Hepatocyte (in vitro differentiated cells): ENCODE data around the gene TPM2.

ENCODE experiments used
- EZH2 ChIP-seq: fragments of 200-600 bp; sonication (generic); IDR thresholded peaks from 2 replicates; pipeline ENCODE4 v1.6.1; 2016; ENCODE audit warnings: antibody characterized with exemption, mild to moderate bottlenecking, borderline replicate concordance
- EZH2phosphoT487 ChIP-seq: fragments of 200-600 bp; sonication (generic); IDR thresholded peaks from one replicate; pipeline ENCODE4 v1.6.1; 2018; ENCODE audit warnings: antibody characterized with exemption, mild to moderate bottlenecking, low read depth, moderate library complexity; ENCODE audit not compliant: unreplicated experiment, severe bottlenecking
- TF ChIP-seq, protein P1 (sequence below): fragments of 200-600 bp; sonication (generic); IDR thresholded peaks from 2 replicates; pipeline ENCODE4 v1.5.1; 2016; ENCODE audit warnings: antibody characterized with exemption, mild to moderate bottlenecking; ENCODE audit not compliant: poor library complexity

DNA sequence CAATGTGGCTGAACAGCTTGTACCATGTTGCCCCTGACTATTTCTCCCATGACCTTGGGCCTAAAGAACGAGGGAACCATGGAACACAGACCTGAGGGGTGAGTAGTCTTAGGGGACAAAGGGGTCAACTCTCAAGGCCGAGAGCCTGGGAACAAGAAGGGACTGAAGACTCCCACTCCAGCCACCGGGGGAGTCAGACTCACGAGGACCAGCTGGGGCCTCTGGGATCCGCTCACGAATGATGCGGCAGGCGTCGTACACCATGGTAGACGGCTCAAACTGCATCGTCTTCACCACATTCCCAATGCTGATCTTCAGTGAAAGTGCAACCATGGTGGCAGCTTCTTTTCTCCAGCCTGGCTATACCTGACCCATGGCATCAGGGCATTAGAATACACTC lies 35.6 kb upstream of the TPM2 start:
- TF ChIP-seq, protein P1, sequence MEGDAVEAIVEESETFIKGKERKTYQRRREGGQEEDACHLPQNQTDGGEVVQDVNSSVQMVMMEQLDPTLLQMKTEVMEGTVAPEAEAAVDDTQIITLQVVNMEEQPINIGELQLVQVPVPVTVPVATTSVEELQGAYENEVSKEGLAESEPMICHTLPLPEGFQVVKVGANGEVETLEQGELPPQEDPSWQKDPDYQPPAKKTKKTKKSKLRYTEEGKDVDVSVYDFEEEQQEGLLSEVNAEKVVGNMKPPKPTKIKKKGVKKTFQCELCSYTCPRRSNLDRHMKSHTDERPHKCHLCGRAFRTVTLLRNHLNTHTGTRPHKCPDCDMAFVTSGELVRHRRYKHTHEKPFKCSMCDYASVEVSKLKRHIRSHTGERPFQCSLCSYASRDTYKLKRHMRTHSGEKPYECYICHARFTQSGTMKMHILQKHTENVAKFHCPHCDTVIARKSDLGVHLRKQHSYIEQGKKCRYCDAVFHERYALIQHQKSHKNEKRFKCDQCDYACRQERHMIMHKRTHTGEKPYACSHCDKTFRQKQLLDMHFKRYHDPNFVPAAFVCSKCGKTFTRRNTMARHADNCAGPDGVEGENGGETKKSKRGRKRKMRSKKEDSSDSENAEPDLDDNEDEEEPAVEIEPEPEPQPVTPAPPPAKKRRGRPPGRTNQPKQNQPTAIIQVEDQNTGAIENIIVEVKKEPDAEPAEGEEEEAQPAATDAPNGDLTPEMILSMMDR = no peak
- no peak for TF ChIP-seq EZH2phosphoT487
- TF ChIP-seq EZH2 = no peak
